ENCODE data around the gene NPRL2. TPM values are rescaled to one million over a fixed set of nuclear protein-coding genes. Genes with fewer than 3 reads are reported as not detected.

Gene NPRL2
- total and polyA plus RNA-seq, 2 of the 13 experiments (the other 11 are each of a cell fraction or from before 2014, with no cell fraction given), result 30.6 to 51.4 TPM

DNA sequence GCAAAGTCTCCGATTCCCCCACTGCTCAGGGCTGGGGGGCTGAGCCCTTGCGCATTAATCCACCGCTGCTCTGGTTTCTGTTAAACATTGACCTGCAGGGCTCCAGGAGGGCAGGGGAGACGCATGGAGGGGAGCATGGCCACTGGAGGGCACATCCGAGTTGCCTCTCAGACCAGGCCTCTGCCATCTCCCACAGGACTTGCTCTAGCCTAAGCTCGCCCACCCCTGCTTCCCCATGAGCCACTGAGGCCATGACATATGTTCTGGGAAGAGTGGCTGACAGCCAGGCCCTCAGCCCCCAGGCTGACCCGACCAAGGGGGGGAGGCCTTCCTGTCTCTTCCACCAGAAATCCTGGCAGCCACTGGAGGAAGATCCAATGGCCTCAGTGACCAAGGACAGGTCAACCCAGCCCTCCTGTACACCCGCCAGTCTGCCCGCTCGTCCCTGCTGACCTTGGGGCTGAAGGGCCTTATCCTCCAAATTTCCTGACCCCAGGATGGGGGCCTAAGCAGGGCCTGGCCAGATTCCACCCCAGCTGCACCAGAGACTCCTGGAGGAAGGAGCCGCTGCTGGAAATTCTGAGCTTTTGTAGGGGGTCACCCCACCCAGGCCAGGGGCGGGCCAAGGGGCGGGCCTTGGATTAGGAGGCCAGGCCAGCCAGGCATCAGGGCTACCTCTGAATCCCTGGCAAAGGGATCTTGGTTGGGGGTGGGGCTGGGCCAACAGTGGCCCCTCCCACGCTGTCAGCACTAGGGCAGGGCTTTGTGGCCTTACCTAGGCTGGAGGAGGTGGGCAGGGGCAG is 47.4 kb downstream of the NPRL2 start, which contains the start of gene HYAL1 (continued):
- TF ChIP-seq, protein P1, sequence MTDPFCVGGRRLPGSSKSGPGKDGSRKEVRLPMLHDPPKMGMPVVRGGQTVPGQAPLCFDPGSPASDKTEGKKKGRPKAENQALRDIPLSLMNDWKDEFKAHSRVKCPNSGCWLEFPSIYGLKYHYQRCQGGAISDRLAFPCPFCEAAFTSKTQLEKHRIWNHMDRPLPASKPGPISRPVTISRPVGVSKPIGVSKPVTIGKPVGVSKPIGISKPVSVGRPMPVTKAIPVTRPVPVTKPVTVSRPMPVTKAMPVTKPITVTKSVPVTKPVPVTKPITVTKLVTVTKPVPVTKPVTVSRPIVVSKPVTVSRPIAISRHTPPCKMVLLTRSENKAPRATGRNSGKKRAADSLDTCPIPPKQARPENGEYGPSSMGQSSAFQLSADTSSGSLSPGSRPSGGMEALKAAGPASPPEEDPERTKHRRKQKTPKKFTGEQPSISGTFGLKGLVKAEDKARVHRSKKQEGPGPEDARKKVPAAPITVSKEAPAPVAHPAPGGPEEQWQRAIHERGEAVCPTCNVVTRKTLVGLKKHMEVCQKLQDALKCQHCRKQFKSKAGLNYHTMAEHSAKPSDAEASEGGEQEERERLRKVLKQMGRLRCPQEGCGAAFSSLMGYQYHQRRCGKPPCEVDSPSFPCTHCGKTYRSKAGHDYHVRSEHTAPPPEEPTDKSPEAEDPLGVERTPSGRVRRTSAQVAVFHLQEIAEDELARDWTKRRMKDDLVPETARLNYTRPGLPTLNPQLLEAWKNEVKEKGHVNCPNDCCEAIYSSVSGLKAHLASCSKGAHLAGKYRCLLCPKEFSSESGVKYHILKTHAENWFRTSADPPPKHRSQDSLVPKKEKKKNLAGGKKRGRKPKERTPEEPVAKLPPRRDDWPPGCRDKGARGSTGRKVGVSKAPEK (CRISPR knock-in tag; IDR thresholded peaks at IDR 0.05; ENCODE audit: borderline replicate concordance), result no peak
- no peak for TF ChIP-seq MED13 (CRISPR knock-in tag; IDR thresholded peaks at IDR 0.05)
- TF ChIP-seq ONECUT2 (CRISPR knock-in tag; IDR thresholded peaks at IDR 0.05), result no peak
- peak; percentile 65; the same call in 1 of the 2 replicates for TF ChIP-seq ZNF232 (CRISPR knock-in tag; IDR thresholded peaks at IDR 0.05; ENCODE audit: borderline replicate concordance)
- TF ChIP-seq RXRA (CRISPR knock-in tag; IDR thresholded peaks at IDR 0.05), result peak; percentile 58; the same call in 1 of the 2 replicates
- TF ChIP-seq NPAS2 (CRISPR knock-in tag; IDR thresholded peaks at IDR 0.05; ENCODE audit: borderline replicate concordance), result no peak
- peak; percentile 78; the same call in 1 of the 2 replicates for TF ChIP-seq HNRNPL (IDR thresholded peaks at IDR 0.05; ENCODE audit: low read depth, low read length)
- TF ChIP-seq, protein P2, sequence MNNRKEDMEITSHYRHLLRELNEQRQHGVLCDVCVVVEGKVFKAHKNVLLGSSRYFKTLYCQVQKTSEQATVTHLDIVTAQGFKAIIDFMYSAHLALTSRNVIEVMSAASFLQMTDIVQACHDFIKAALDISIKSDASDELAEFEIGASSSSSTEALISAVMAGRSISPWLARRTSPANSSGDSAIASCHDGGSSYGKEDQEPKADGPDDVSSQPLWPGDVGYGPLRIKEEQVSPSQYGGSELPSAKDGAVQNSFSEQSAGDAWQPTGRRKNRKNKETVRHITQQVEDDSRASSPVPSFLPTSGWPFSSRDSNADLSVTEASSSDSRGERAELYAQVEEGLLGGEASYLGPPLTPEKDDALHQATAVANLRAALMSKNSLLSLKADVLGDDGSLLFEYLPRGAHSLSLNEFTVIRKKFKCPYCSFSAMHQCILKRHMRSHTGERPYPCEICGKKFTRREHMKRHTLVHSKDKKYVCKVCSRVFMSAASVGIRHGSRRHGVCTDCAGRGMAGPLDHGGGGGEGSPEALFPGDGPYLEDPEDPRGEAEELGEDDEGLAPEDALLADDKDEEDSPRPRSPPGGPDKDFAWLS (CRISPR knock-in tag; IDR thresholded peaks at IDR 0.05; ENCODE audit: borderline replicate concordance), result no peak
- 0 out of 2 replicates have a peak, but pooled peaks have one; percentile 13 for TF ChIP-seq BCL6 (CRISPR knock-in tag; IDR thresholded peaks at IDR 0.05)
- peak; percentile 62; the same call in 1 of the 2 replicates for TF ChIP-seq KDM5B (CRISPR knock-in tag; IDR thresholded peaks at IDR 0.05; ENCODE audit: borderline replicate concordance)
- TF ChIP-seq ZNF468 (CRISPR knock-in tag; IDR thresholded peaks at IDR 0.05), result no peak
- no peak for TF ChIP-seq ZNF674 (CRISPR knock-in tag; IDR thresholded peaks at IDR 0.05; ENCODE audit: low read depth)
- TF ChIP-seq ZNF816 (CRISPR knock-in tag; IDR thresholded peaks at IDR 0.05; ENCODE audit: borderline replicate concordance), result peak; percentile 92; the same call in 1 of the 2 replicates
- peak; percentile 91; the same call in 1 of the 2 replicates for TF ChIP-seq ZNF615 (CRISPR knock-in tag; IDR thresholded peaks at IDR 0.05; ENCODE audit: borderline replicate concordance)
- peak; percentile 86 for TF ChIP-seq RAD21 (CRISPR knock-in tag; IDR thresholded peaks at IDR 0.05)
- TF ChIP-seq ZNF274 (CRISPR knock-in tag; IDR thresholded peaks at IDR 0.05), result no peak; the same call in 1 of the 2 replicates
- no peak; the same call in 1 of the 2 replicates for TF ChIP-seq MEIS1 (CRISPR knock-in tag; IDR thresholded peaks at IDR 0.05; ENCODE audit: borderline replicate concordance)
- peak; percentile 63; the same call in 1 of the 2 replicates for TF ChIP-seq TMF1 (CRISPR knock-in tag; IDR thresholded peaks at IDR 0.05; ENCODE audit: low read depth)
- no peak; the same call in 1 of the 2 replicates for TF ChIP-seq ZC3H4 (CRISPR knock-in tag; IDR thresholded peaks at IDR 0.05; ENCODE audit: borderline replicate concordance)
- TF ChIP-seq SNAI1 (CRISPR knock-in tag; IDR thresholded peaks at IDR 0.05; ENCODE audit: borderline replicate concordance), result no peak
- no peak for TF ChIP-seq SCMH1 (CRISPR knock-in tag; IDR thresholded peaks at IDR 0.05; ENCODE audit: borderline replicate concordance)
- TF ChIP-seq, protein P3, sequence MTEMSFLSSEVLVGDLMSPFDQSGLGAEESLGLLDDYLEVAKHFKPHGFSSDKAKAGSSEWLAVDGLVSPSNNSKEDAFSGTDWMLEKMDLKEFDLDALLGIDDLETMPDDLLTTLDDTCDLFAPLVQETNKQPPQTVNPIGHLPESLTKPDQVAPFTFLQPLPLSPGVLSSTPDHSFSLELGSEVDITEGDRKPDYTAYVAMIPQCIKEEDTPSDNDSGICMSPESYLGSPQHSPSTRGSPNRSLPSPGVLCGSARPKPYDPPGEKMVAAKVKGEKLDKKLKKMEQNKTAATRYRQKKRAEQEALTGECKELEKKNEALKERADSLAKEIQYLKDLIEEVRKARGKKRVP (CRISPR knock-in tag; IDR thresholded peaks at IDR 0.05), result no peak
- TF ChIP-seq ZNF678 (CRISPR knock-in tag; IDR thresholded peaks at IDR 0.05), result no peak
- no peak for TF ChIP-seq MYNN (CRISPR knock-in tag; IDR thresholded peaks at IDR 0.05; ENCODE audit: low read depth)

Data from HepG2 (cell line).